Prostate gland (tissue), 2 donors: ENCODE data around the gene EPS8.

Source experiments
- CTCF ChIP-seq, 4 experiments: fragments of 200-600 bp in 2 of 4; fragments of 450-650 bp in 2 of 4; sonication (generic) in 2 of 4; IDR thresholded peaks; 1 replicate in 3 of 4; 2 replicates in 1 of 4; pipeline ENCODE4 v1.5.1; 2016 to 2019; ENCODE audit warnings: antibody characterized with exemption in 4 of 4, mild to moderate bottlenecking in 2 of 4, moderate library complexity in 2 of 4
- POLR2AphosphoS5 ChIP-seq: sonication (generic); formaldehyde crosslinking; IDR thresholded peaks from one replicate; pipeline ENCODE4 v1.6.1; 2017; ENCODE audit warnings: antibody characterized with exemption

- TF ChIP-seq CTCF (IDR thresholded peaks at IDR 0.05): no peak
- TF ChIP-seq POLR2AphosphoS5: no peak
These were observed 35.3 kb upstream of the EPS8 start for GRCh38 chr12:15824516-15824915.
